Measurements from ENCODE around the gene CCDC12.

CCDC12 gene

GRCh38 chr3:46976326-46977190, at the start of gene CCDC12:
CCDC12 (minus strand) TSS chr3:46976745; CDS start chr3:46976732, 13 bp downstream.
- DNase-seq = peak; percentile 90

DNA sequence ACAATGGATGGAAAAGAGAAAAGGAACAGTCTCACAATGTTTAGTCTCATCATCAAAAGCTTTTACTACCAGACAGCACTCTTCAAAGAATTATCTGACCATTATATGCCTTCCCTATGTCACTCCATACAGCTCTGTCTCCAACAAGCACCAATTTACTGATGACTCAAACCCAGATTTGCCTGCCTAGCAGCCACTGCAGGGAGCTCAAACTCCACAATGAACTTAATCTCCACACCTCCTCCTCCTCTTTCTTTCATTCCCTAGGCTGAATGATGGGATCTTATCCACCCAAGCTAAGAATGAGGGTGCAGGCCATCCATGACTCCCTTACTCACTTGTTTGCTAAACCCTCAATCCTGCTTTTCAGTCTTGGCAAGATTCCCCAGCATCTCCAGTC, 48.4 kb upstream of the CCDC12 start:
- no peak for DNase-seq

- no peak for DNase-seq
Observed at GRCh38 chr3:47022641-47023071, 46.1 kb upstream of the CCDC12 start.

GRCh38 chr3:47020311-47020710, 43.8 kb upstream of the CCDC12 start:
- no peak for DNase-seq

DNA sequence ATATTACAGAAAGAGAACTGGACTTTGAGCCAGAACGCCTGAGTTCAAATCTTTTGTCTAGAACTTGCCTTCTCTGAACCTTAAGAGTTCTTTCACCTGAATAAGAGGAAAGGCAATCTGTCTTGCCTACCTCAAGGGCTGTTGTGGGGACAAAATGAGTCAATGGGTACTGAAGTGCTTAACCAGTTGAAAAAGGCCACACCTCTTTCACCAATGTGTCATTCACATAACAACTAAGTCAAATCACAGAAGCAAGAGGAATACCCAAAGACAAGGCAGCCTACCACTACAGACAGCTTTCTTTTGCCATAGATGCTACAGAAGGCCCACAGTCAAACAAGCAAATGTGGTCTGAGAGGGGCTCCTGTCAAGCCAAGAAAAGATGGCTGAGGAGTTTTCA, 42.7 kb upstream of the CCDC12 start:
- DNase-seq = no peak

DNA sequence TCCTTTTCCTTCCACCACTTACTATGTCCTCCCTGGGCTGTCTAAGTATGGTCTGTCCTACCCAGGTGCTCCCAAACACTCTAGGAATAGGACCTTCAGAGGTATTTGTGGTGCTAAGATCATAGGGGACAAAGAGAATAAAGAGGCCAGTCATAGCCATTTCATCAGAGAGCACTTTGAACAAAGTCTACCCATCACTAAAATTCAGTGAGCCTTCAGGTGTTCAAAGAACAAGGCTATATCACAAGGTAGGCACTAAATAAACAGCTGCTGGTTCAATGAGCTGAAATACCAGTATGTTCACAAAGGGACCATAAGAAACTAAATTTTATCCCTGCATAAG, 41.7 kb upstream of the CCDC12 start:
- no peak for DNase-seq

DNA sequence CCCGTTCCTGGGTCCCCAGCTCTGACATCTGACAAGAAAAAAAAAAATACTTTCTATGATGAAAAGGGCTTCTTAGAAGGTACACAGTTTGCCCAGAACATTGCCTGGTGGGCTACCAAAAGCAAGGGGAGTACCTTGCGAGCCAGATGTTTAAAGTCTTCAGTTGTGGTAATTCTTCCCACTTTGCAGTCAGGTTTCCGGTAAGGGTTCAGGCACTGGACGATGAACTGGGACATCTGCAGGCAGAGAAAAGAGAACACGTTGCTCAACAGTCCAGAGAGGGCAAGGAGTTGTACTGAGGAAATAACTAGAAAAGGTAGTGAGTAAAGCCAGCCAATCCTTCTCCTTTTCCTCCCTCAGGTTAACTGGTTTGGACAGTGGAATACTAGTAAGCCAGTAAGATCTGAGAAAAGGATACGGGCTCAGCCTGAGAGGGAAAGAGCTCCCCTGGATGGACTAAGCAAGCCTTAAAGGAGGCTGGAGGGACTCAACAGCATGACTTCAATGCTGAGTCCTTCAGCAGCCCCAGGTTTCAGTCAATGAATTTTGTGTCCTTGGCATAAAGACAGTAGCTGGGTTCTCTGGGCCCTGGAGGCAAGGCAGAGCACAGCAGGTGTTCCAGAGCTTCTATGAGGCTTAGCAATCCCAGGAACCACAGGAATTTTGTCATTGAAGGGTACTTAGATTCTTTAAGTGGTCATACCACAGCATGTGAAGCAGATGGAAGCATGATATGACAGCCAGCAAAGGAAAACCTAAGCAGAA, 41.1 kb upstream of the CCDC12 start:
- no peak for DNase-seq

GRCh38 chr3:47016934-47017435, 40.4 kb upstream of the CCDC12 start:
- DNase-seq = no peak

DNA sequence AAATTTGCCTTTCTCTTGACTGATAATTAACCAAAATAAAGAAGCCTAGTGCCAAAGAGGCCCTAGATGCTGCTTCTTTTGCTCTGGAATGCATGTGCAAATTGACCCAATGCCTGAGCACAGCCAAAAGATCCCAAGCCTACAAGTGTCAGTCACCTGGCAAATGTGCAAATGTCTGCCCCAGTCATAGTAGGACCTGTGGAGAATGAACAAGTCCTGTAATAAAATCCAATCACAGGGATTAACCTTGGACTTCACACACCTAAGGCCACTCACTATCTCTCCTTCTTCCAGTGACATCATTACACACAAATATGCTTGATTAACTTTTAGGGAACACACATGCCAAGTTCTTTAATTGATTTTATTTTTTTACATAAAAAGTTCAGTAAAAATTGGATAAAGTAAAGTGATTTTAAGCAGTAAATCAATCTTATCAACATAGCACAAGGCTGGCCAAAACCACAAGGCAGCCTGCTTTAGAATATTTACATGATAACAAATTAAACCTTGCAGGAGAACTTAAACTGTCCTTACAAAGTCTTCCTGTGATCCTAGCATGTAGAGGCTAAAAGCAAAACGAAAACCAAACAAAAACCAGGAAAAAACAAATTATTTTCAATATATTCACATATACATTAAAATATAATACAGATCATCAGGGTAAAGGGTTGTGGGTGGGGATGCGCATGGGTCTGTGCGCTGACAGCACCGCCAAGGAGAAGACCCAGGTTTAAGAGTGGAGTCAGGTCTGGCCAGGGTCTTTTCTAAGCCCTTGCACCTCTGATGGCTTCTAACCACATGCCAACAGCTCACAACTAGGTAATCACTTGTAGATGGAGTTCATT, 39.8 kb upstream of the CCDC12 start:
- DNase-seq = no peak

DNA sequence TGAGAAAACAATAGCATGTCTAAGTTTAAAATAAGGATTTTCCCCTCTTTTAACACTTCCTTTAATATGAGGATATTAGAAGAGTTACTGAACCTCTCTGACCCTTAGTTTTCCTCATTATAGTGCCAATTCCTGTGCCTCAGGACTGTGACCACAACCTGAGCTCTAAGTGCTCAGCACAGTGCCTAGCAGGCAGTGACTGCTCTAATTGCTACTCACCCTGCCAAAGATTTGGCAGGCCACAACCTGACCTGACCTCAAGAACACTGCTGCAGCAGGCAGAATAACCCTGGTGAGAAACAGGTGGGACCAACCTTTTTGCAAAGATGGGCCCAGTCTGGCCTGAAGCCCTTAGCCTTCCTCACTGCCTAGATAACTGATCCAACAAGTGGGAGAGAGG, 38.6 kb upstream of the CCDC12 start:
- DNase-seq = no peak

GRCh38 chr3:47014036-47014435, 37.5 kb upstream of the CCDC12 start:
- DNase-seq = no peak

DNA sequence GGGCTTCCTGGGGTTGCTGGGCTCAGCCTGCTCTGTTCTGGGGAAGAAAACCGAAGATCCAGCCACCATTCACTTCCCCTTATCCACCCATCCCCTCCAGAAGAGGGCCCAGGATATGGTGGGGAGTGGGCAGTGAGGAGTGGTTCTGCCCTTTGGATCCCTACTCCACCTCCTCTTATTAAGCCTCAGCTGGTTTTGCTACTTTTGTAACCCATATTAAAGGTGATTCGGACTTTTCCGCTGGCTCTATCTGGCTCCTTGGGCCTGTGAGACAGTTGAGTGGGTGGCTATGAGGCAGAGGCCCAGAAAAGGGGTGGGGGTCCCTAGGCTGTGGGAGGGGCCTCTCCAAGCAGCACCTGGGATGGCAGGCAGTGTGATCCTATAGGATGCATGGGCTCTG, 36.7 kb upstream of the CCDC12 start:
- DNase-seq = no peak

GRCh38 chr3:47012342-47013230, 36.0 kb upstream of the CCDC12 start:
- peak; percentile 66 for DNase-seq

- DNase-seq = no peak
Observed at GRCh38 chr3:47011371-47011770, 34.8 kb upstream of the CCDC12 start.

DNA sequence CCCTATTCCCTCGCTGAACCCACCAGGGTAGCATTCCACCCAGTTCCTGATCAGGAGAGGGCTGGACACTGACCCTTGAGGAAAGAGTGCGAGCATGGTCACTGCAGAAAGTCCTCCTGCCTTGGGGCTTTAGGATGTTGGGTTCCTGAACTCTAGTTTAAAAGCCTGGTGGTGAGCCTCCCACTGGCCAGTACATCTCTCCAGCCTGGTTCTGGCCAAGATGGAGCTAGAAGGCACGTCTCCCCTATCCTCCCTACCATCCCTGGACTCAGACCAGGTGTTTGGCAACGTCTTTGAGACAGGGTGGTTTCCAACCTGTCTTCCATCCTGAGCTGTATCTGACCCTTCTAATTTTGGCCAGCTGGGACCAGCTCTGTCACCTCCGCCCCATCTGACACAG, 34.4 kb upstream of the CCDC12 start:
- DNase-seq = no peak

DNA sequence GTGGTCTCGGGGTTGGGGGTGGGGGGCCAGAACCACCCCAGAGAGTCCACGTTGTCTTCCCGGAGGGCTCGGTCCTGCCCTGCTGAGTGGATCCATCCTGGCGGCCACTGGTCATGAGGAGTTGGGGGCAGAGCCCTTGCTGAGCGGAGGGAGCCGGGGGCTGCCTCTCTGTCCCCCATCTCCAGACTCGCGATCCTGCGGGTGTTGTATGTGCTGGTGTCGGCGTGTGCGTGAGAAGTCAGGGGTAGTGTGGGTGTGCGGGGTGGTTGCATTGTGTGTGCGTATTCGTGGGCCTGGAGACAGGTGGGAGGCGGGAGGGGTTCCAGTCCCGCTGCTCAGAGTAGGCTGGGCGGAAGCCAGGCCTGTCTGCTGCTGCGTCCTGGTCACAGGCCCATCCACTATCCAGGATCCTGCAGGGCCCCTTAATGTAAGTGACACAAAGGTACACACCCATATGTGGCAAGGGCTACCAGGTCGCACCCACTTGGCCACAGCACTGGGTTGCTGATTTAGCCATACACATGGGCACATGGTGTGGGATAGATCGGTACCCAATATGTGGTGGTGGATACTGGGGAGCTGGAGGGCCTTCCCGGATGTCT, 33.7 kb upstream of the CCDC12 start:
- no peak for DNase-seq

DNA sequence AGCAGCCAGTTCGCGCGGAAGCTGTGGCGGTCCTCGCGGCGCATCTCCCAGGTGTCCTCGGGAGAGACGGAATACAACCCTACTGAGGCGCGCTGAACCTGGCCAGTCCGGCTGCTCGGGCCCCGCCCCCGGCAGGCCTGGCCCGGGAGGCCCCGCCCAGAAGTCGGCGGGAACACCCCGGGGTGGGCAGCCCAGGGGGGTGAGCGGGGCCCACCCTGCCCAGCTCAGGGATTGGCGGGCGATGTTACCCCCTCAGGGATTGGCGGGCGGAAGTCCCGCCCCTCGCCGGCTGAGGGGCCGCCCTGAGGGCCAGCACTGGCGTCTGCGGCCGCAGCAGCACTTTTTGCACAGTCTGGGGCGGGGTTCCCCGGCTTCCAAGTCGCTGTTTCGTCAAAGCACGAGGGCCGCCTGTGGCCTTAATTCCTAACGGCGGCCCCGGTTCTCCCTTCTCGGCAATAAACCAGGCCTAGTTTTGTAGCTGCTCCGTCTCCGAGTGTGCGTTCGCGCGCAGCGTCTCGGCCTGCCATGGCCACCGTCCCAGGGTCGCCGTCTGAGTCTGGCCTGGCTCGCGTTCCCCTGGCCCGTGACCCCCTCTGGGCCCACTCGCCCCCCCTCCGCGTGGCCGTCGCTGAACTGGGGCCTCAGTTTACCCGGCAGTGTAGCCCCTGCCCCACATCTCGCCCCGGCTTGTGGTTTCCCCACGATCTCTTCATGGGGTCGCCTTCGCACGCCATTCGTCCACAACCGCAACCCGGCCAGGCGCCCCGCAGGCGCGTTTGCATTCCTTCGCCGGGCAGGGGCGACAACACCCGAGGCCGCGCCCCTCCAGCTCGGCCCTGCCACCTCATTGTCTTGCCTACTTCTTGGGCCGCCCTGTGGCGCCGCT, 32.9 kb upstream of the CCDC12 start:
- DNase-seq = no peak

GRCh38 chr3:47008851-47009224, 32.3 kb upstream of the CCDC12 start:
- DNase-seq = no peak

- DNase-seq = no peak
Observed at GRCh38 chr3:47008234-47008796, 31.8 kb upstream of the CCDC12 start.
